ENCODE results near the gene LAMA1.

LAMA1 gene

GRCh38 chr18:7064346-7064745, 53.3 kb downstream of the LAMA1 start:
- H3K27me3 ChIP-seq (ENCODE audit: insufficient read depth, low read length, poor library complexity, severe bottlenecking) = no peaks in the 10 kb centered on the region

DNA sequence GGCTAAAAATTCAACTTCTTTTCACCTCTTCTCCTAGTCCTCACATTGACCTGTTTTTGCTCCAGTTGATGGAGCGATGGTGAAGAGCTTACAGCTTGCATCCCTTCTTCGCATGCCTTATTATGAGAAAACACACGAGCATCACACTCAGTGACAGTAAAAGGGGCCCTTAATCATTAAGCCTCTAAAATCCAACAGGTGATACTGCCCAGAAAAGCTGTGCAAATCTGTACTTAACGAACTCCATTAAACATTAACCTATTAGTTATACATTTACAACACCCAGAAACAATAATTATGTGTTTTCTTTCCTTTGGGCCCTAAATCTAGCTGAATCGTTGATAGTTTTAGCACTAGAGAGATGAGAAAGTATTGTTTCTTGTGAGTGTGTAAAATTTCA, 54.8 kb downstream of the LAMA1 start:
- Histone ChIP-seq H3F3A (ENCODE audit: low read depth) (no peaks in the 10 kb centered on the region), H3K9ac (ENCODE audit: low read depth, low read length, poor library complexity, severe bottlenecking) (no peak overlapping the region), H3K36me3 (ENCODE audit: insufficient read depth, low read length) (no peaks in the 10 kb centered on the region), H3K4me3 (ENCODE audit: low read length, poor library complexity, severe bottlenecking) (no peak overlapping the region), H3K27me3 (ENCODE audit: insufficient read depth, low read length, poor library complexity, severe bottlenecking) (no peaks in the 10 kb centered on the region), H3K4me1 (ENCODE audit: insufficient read depth, low read length, poor library complexity, severe bottlenecking) (no peaks in the 10 kb centered on the region), H3K79me2 (ENCODE audit: insufficient read depth, low read length) (no peaks in the 10 kb centered on the region), H3K9me3 (ENCODE audit: insufficient read depth, low read depth, low read length) (no peaks in the 10 kb centered on the region), H2AFZ (ENCODE audit: low read length) (no peak overlapping the region), H4K20me1 (ENCODE audit: insufficient read depth, low read length, poor library complexity, severe bottlenecking) (no peaks in the 10 kb centered on the region), H3K9me2 (replicated peaks; ENCODE audit: low read depth, low read length) (no peaks in the 10 kb centered on the region), H3K4me2 (ENCODE audit: low read depth, low read length, poor library complexity, severe bottlenecking) (no peak overlapping the region)
- TF ChIP-seq EZH2phosphoT487 (IDR thresholded peaks at IDR 0.05; ENCODE audit: borderline replicate concordance) = no peak
- no peak for TF ChIP-seq CTCF (conservative IDR thresholded peaks at IDR 0.05; ENCODE audit: low read length)

More at GRCh38 chr18:7064346-7064745, 53.3 kb downstream of the LAMA1 start:
- H3F3A ChIP-seq (ENCODE audit: low read depth) = no peaks in the 10 kb centered on the region
- H3K9ac ChIP-seq (ENCODE audit: low read depth, low read length, poor library complexity, severe bottlenecking) = no peak overlapping the region
- no peaks in the 10 kb centered on the region for H3K9me3 ChIP-seq (ENCODE audit: insufficient read depth, low read depth, low read length)
- no peaks in the 10 kb centered on the region for H3K36me3 ChIP-seq (ENCODE audit: insufficient read depth, low read length)
- no peaks in the 10 kb centered on the region for H4K20me1 ChIP-seq (ENCODE audit: insufficient read depth, low read length, poor library complexity, severe bottlenecking)
- H3K79me2 ChIP-seq (ENCODE audit: insufficient read depth, low read length) = no peaks in the 10 kb centered on the region
- no peak overlapping the region for H3K4me2 ChIP-seq (ENCODE audit: low read depth, low read length, poor library complexity, severe bottlenecking)
- no peaks in the 10 kb centered on the region for H3K4me1 ChIP-seq (ENCODE audit: insufficient read depth, low read length, poor library complexity, severe bottlenecking)
- H2AFZ ChIP-seq (ENCODE audit: low read length) = no peak overlapping the region
- no peak overlapping the region for H3K4me3 ChIP-seq (ENCODE audit: low read length, poor library complexity, severe bottlenecking)
- TF ChIP-seq EZH2phosphoT487 (IDR thresholded peaks at IDR 0.05; ENCODE audit: borderline replicate concordance) (no peak), CTCF (conservative IDR thresholded peaks at IDR 0.05; ENCODE audit: low read length) (no peak)
- H3K9me2 ChIP-seq (replicated peaks; ENCODE audit: low read depth, low read length) = no peaks in the 10 kb centered on the region

- no peak overlapping the region for H3K4me3 ChIP-seq (ENCODE audit: low read length, poor library complexity, severe bottlenecking)
- H3K9me3 ChIP-seq (ENCODE audit: insufficient read depth, low read depth, low read length) = no peaks in the 10 kb centered on the region
- no peaks in the 10 kb centered on the region for H3K9me2 ChIP-seq (replicated peaks; ENCODE audit: low read depth, low read length)
- H2AFZ ChIP-seq (ENCODE audit: low read length) = no peak overlapping the region
- H4K20me1 ChIP-seq (ENCODE audit: insufficient read depth, low read length, poor library complexity, severe bottlenecking) = no peaks in the 10 kb centered on the region
- no peaks in the 10 kb centered on the region for H3K79me2 ChIP-seq (ENCODE audit: insufficient read depth, low read length)
- no peak overlapping the region for H3K9ac ChIP-seq (ENCODE audit: low read depth, low read length, poor library complexity, severe bottlenecking)
- TF ChIP-seq CTCF (conservative IDR thresholded peaks at IDR 0.05; ENCODE audit: low read length) (no peak), EZH2phosphoT487 (IDR thresholded peaks at IDR 0.05; ENCODE audit: borderline replicate concordance) (no peak)
- no peaks in the 10 kb centered on the region for H3K4me1 ChIP-seq (ENCODE audit: insufficient read depth, low read length, poor library complexity, severe bottlenecking)
- H3K36me3 ChIP-seq (ENCODE audit: insufficient read depth, low read length) = no peaks in the 10 kb centered on the region
- no peaks in the 10 kb centered on the region for H3F3A ChIP-seq (ENCODE audit: low read depth)
- H3K27me3 ChIP-seq (ENCODE audit: insufficient read depth, low read length, poor library complexity, severe bottlenecking) = no peaks in the 10 kb centered on the region
- no peak overlapping the region for H3K4me2 ChIP-seq (ENCODE audit: low read depth, low read length, poor library complexity, severe bottlenecking)
Observed at GRCh38 chr18:7062236-7062635, 55.4 kb downstream of the LAMA1 start.

Data from Loucy (cell line).